Measurements from ENCODE around the gene POU2AF2.
"Not testable (repeated sequence)": the region's sequence is repeated elsewhere in the genome, so short reads cannot be mapped to it uniquely, and the experiment has no call there.

The POU2AF2 gene

GRCh38 chr11:111245425-111245824 is at the start of gene POU2AF2:
POU2AF2 (plus strand) TSS chr11:111245725; CDS start chr11:111245854, 129 bp downstream.
- no peak for DNase-seq

- DNase-seq, result no peak
These were observed 45.5 kb upstream of the POU2AF2 start for GRCh38 chr11:111200010-111200534.

GRCh38 chr11:111204211-111204610 is 41.3 kb upstream of the POU2AF2 start:
- DNase-seq, result no peak

GRCh38 chr11:111205632-111206385 is 39.7 kb upstream of the POU2AF2 start:
- DNase-seq, result no peak

GRCh38 chr11:111206472-111206871 is 39.1 kb upstream of the POU2AF2 start:
- DNase-seq, result no peak

GRCh38 chr11:111207213-111207612 is 38.3 kb upstream of the POU2AF2 start:
- no peak for DNase-seq

- no peak for DNase-seq
These were observed 35.8 kb upstream of the POU2AF2 start for GRCh38 chr11:111209543-111210355.

- no peak for DNase-seq
These were observed 32.3 kb upstream of the POU2AF2 start for GRCh38 chr11:111213256-111213655.

- DNase-seq, result no peak
These were observed 24.8 kb upstream of the POU2AF2 start for GRCh38 chr11:111220721-111221120.

GRCh38 chr11:111221208-111221607 is 24.3 kb upstream of the POU2AF2 start:
- DNase-seq, result no peak

GRCh38 chr11:111221936-111222335 is 23.6 kb upstream of the POU2AF2 start:
- not testable (repeated sequence) for DNase-seq

GRCh38 chr11:111222821-111223455 is 22.6 kb upstream of the POU2AF2 start:
- not testable (repeated sequence) for DNase-seq

GRCh38 chr11:111225881-111226280 is 19.6 kb upstream of the POU2AF2 start:
- peak; percentile 42 to 83 for DNase-seq

GRCh38 chr11:111229604-111230003 is 15.9 kb upstream of the POU2AF2 start:
- DNase-seq, result peak in 1 of 2 experiments; percentile 0

- no peak for DNase-seq
These were observed 15.4 kb upstream of the POU2AF2 start for GRCh38 chr11:111230122-111230465.

GRCh38 chr11:111231836-111232235 is 13.7 kb upstream of the POU2AF2 start:
- no peak for DNase-seq

GRCh38 chr11:111236383-111236782 is 9.1 kb upstream of the POU2AF2 start:
- DNase-seq, result no peak

GRCh38 chr11:111237926-111238325 is 7.6 kb upstream of the POU2AF2 start:
- DNase-seq, result no peak

- DNase-seq, result no peak
These were observed 1.4 kb downstream of the POU2AF2 start for GRCh38 chr11:111246956-111247355.

GRCh38 chr11:111250936-111251335 is 5.4 kb downstream of the POU2AF2 start:
- no peak for DNase-seq

- no peak for DNase-seq
These were observed 7.6 kb downstream of the POU2AF2 start for GRCh38 chr11:111253131-111253530.

GRCh38 chr11:111253630-111254029 is 8.1 kb downstream of the POU2AF2 start:
- DNase-seq, result no peak

- no peak for DNase-seq
These were observed 12.5 kb downstream of the POU2AF2 start for GRCh38 chr11:111258046-111258445.

All from NCI-H446 (cell line).